K562 (cell line): ENCODE results near the gene NOD1. TPM values are rescaled to one million over a fixed set of nuclear protein-coding genes. Genes with fewer than 3 reads are reported as not detected.

Source experiments
- ATAC-seq: fragments of 200-7000 bp; cut with Tn5 transposase; 3 replicates; pipeline ENCODE4 v1.9.1; 2020; ENCODE audit warnings: moderate library complexity
- BruUV-seq: library from RNA; stranded (reverse); fragments of 400-500 nt; replicated peaks from 2 replicates; lab custom pipeline; 2021; lab: Mats Ljungman, UMichigan
- CTCF ChIA-PET: fragments of 300-600 bp; formaldehyde crosslinking; extraction: SDS; loops from one replicate; lab custom pipeline; 2021; ENCODE audit warnings: low intra/inter-chr PET ratio; lab: Yijun Ruan, JAX
- POLR2A ChIA-PET: fragments of 300-600, 350-650 bp; sonication (Branson Sonifier 250); formaldehyde crosslinking; extraction: SDS; loops from one replicate; lab custom pipeline; 2021; ENCODE audit warnings: antibody characterized with exemption, inconsistent platforms; lab: Yijun Ruan, JAX
- DNase-seq, 4 experiments: peaks; one replicate each; pipeline versions ENCODE4 v3.0.0 to v3.0.0-alpha.2; 2011 to 2018; ENCODE audit warnings: low spot score in 3 of 4, mixed read lengths in 3 of 4; ENCODE audit errors: extremely low read depth in 1 of 4
- FAIRE-seq: peaks from 2 replicates; lab custom pipeline; 2011; peaks lifted over from hg19 to GRCh38; lab: Jason Lieb, UNC
- H2AFZ ChIP-seq: 2 replicates; pipeline ENCODE4 v1.6.0; 2011; ENCODE audit warnings: low read depth, low read length, control low read depth, inconsistent platforms
- H3K27ac ChIP-seq: fragments of 200-600 bp; 3 replicates; pipeline ENCODE4 v1.8.0; 2011; ENCODE audit warnings: low read depth, mild to moderate bottlenecking, control low read depth, inconsistent platforms, low read length, moderate library complexity, mixed read lengths; ENCODE audit errors: extremely low read depth
- H3K27me3 ChIP-seq, 2 experiments: fragments of 300-600 bp in 1 of 2; 2 replicates in 1 of 2; 3 replicates in 1 of 2; pipeline versions ENCODE4 v1.6.0 to v1.8.0; 2011; ENCODE audit warnings: inconsistent platforms in 2 of 2, low read length in 2 of 2, mild to moderate bottlenecking in 1 of 2, mixed read lengths in 1 of 2, moderate library complexity in 1 of 2; ENCODE audit not compliant: control insufficient read depth in 2 of 2, insufficient read depth in 2 of 2
- H3K36me3 ChIP-seq: fragments of 300-600 bp; 3 replicates; pipeline ENCODE4 v1.8.0; 2011; ENCODE audit warnings: mild to moderate bottlenecking, low read length, inconsistent platforms; ENCODE audit not compliant: control insufficient read depth, insufficient read depth
- H3K4me1 ChIP-seq, 2 experiments: fragments of 200-600 bp in 1 of 2; replicated peaks in 1 of 2; 2 replicates in 1 of 2; 3 replicates in 1 of 2; pipeline versions ENCODE4 v1.5.1 to v1.8.0; 2011; ENCODE audit warnings: inconsistent platforms in 2 of 2, low read length in 2 of 2, mild to moderate bottlenecking in 1 of 2, mixed read lengths in 1 of 2, moderate library complexity in 1 of 2; ENCODE audit not compliant: control insufficient read depth in 2 of 2, insufficient read depth in 2 of 2
- H3K4me2 ChIP-seq: 2 replicates; pipeline ENCODE4 v1.6.1; 2011; ENCODE audit warnings: low read length, control low read depth, inconsistent platforms, mixed read lengths; ENCODE audit not compliant: insufficient read depth
- H3K4me3 ChIP-seq: fragments of 200-600 bp; sonication (generic), shearing (Covaris generic); 2 replicates; pipeline ENCODE4 v1.5.1; 2016; ENCODE audit warnings: control low read depth, inconsistent platforms
- H3K79me2 ChIP-seq: fragments of 200-600 bp; 3 replicates; pipeline ENCODE4 v1.8.0; 2011; ENCODE audit warnings: low read length, inconsistent platforms; ENCODE audit not compliant: control insufficient read depth, insufficient read depth
- H3K9ac ChIP-seq, 2 experiments: 2 replicates each; pipeline versions ENCODE4 v1.6.0 to v1.6.1; 2011; ENCODE audit warnings: low read depth in 2 of 2, low read length in 2 of 2, control low read depth in 1 of 2, inconsistent platforms in 1 of 2, mild to moderate bottlenecking in 1 of 2, mixed read lengths in 1 of 2; ENCODE audit not compliant: insufficient read depth in 1 of 2
- H3K9me1 ChIP-seq: one replicate; pipeline ENCODE4 v1.6.0; 2011; ENCODE audit warnings: inconsistent platforms, mild to moderate bottlenecking, low read length, moderate library complexity; ENCODE audit not compliant: control insufficient read depth, insufficient read depth
- H3K9me3 ChIP-seq: replicated peaks from 2 replicates; pipeline ENCODE4 v1.5.1; 2011; ENCODE audit warnings: low read depth, low read length, inconsistent platforms; ENCODE audit not compliant: control insufficient read depth, insufficient read depth
- H4K20me1 ChIP-seq: replicated peaks from 2 replicates; pipeline ENCODE4 v1.6.1; 2011; ENCODE audit warnings: low read length, inconsistent platforms, mixed read lengths; ENCODE audit not compliant: control insufficient read depth, insufficient read depth
- DACH1 ChIP-seq: fragments of 450-650 bp; IDR thresholded peaks from 2 replicates; pipeline ENCODE4 v1.6.1; 2018; ENCODE audit not compliant: partially characterized antibody
- DMBX1 ChIP-seq: fragments of 250-450 bp; sonication (Bioruptor Pico); IDR thresholded peaks from 2 replicates; pipeline ENCODE4 v1.8.0; 2022; ENCODE audit warnings: inconsistent platforms, mild to moderate bottlenecking, moderate library complexity, borderline replicate concordance
- PHF8 ChIP-seq: fragments of 200-600 bp; sonication (generic); IDR thresholded peaks from 2 replicates; pipeline ENCODE4 v1.6.1; 2012; ENCODE audit warnings: mixed run types, mild to moderate bottlenecking, inconsistent platforms, low read length, moderate library complexity, borderline replicate concordance
- U2AF1 ChIP-seq: fragments of 200-400 bp; formaldehyde crosslinking; optimal IDR thresholded peaks from 2 replicates; pipeline ENCODE3; 2017; ENCODE audit warnings: mild to moderate bottlenecking, low read depth, low read length, moderate library complexity
- WGBS: fragments of 100-300 bp; shearing (Covaris generic); methylation state at CpG from one replicate; pipeline ENCODE4 v1.1.6; 2016; ENCODE audit warnings: low coverage, mixed read lengths; ENCODE audit not compliant: insufficient coverage; ENCODE audit errors: missing lambda C conversion rate; 5-methylcytosine and 5-hydroxymethylcytosine counted together
- in situ Hi-C: fragments of 300-500 bp; cut with MboI; formaldehyde crosslinking; loops from 4 replicates; pipeline ENCODE4 v1.15.0; 2018; ENCODE audit warnings: inconsistent platforms, mixed read lengths
- intact Hi-C: fragments of 100-400 bp; cut with micrococcal nuclease; formaldehyde crosslinking; loops from 2 replicates; pipeline ENCODE4 v1.14.2; 2022
- polyA plus RNA-seq, 8 experiments: library from polyadenylated mRNA; depleted of rRNA in 4 of 8; stranded (reverse) in 5 of 8; unstranded in 3 of 8; fragments of >200 nt; fragmentation: Nextera tagmentation in 2 of 8; fragmentation: Illumina TruSeq in 1 of 8; extraction: Ambion mirVana in 2 of 8; extraction: Trizol in 1 of 8; gene quantifications; 2 replicates each; pipeline versions ENCODE4 v1.2.1 to v1.2.3, GENCODE V29; 2011 to 2014; ENCODE audit warnings: inconsistent platforms in 1 of 8, missing spikeins in 1 of 8
- total RNA-seq, 7 experiments: library from RNA; depleted of rRNA in 6 of 7; stranded (reverse); fragments of >200 nt in 6 of 7; fragmentation: Illumina TruSeq in 2 of 7; extraction: Trizol in 2 of 7; gene quantifications; 2 replicates each; pipeline versions ENCODE4 v1.2.1 to v1.2.3, GENCODE V29; 2011 to 2021; ENCODE audit warnings: low replicate concordance in 1 of 7
- TF ChIP-seq, protein P1 (sequence below): fragments of 150-350 bp; conservative IDR thresholded peaks from 2 replicates; pipeline ENCODE4 v1.6.1; 2014; ENCODE audit warnings: low read length
- TF ChIP-seq, protein P2 (sequence below): fragments of 250-450 bp; sonication (Bioruptor Pico); IDR thresholded peaks from 2 replicates; pipeline ENCODE4 v1.4.0; 2020

The NOD1 gene
- total and polyA plus RNA-seq, 9 of the 15 experiments (the other 6 are each of a cell fraction or from before 2014, with no cell fraction given): 0.34 to 7.1 (median 4.7) TPM

DNA sequence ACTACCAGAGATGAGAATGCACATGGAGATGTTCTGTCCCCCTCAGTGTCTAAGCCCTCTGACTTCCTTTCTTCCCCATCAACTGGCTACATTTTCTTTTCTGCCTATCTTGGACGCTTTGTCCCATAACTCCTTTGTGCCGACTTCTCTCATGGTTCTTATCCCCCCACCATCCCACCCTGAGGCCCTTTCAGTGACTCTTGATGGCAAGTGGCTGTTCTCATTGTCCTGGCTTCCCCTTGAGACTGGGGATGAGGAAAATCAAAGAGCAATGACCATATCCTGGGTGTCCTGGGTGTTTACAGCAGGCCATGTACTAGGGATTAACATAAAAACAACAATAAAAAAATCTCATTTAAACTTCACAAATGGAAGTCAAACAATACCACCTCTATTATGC lies 44.9 kb upstream of the NOD1 start:
- no peak for DNase-seq
- Histone ChIP-seq H2AFZ (no peak overlapping the region), H3K4me3 (no peak overlapping the region), H3K4me1 (peaks cover 8 to 11% of the 10 kb centered on the region in 2 experiments), H3K27me3 (no peaks in the 10 kb centered on the region), H3K79me2 (no peaks in the 10 kb centered on the region), H3K27ac (no peak overlapping the region), H4K20me1 (no peaks in the 10 kb centered on the region), H3K4me2 (no peak overlapping the region), H3K9ac (no peak overlapping the region), H3K9me1 (peaks cover 5% of the 10 kb centered on the region), H3K36me3 (no peaks in the 10 kb centered on the region), H3K9me3 (no peaks in the 10 kb centered on the region)
- POLR2A ChIA-PET: no interaction called here
- intact Hi-C loops: no loop called here
- CTCF ChIA-PET: no interaction called here
- in situ Hi-C loops: no loop called here
- FAIRE-seq: no peak
- no peak for ATAC-seq
- TF ChIP-seq, protein P1, sequence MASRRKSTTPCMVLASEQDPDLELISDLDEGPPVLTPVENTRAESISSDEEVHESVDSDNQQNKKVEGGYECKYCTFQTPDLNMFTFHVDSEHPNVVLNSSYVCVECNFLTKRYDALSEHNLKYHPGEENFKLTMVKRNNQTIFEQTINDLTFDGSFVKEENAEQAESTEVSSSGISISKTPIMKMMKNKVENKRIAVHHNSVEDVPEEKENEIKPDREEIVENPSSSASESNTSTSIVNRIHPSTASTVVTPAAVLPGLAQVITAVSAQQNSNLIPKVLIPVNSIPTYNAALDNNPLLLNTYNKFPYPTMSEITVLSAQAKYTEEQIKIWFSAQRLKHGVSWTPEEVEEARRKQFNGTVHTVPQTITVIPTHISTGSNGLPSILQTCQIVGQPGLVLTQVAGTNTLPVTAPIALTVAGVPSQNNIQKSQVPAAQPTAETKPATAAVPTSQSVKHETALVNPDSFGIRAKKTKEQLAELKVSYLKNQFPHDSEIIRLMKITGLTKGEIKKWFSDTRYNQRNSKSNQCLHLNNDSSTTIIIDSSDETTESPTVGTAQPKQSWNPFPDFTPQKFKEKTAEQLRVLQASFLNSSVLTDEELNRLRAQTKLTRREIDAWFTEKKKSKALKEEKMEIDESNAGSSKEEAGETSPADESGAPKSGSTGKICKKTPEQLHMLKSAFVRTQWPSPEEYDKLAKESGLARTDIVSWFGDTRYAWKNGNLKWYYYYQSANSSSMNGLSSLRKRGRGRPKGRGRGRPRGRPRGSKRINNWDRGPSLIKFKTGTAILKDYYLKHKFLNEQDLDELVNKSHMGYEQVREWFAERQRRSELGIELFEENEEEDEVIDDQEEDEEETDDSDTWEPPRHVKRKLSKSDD: no peak
- no peak for TF ChIP-seq DMBX1 (CRISPR knock-in tag)
- TF ChIP-seq DACH1: no peak
- TF ChIP-seq, protein P2, sequence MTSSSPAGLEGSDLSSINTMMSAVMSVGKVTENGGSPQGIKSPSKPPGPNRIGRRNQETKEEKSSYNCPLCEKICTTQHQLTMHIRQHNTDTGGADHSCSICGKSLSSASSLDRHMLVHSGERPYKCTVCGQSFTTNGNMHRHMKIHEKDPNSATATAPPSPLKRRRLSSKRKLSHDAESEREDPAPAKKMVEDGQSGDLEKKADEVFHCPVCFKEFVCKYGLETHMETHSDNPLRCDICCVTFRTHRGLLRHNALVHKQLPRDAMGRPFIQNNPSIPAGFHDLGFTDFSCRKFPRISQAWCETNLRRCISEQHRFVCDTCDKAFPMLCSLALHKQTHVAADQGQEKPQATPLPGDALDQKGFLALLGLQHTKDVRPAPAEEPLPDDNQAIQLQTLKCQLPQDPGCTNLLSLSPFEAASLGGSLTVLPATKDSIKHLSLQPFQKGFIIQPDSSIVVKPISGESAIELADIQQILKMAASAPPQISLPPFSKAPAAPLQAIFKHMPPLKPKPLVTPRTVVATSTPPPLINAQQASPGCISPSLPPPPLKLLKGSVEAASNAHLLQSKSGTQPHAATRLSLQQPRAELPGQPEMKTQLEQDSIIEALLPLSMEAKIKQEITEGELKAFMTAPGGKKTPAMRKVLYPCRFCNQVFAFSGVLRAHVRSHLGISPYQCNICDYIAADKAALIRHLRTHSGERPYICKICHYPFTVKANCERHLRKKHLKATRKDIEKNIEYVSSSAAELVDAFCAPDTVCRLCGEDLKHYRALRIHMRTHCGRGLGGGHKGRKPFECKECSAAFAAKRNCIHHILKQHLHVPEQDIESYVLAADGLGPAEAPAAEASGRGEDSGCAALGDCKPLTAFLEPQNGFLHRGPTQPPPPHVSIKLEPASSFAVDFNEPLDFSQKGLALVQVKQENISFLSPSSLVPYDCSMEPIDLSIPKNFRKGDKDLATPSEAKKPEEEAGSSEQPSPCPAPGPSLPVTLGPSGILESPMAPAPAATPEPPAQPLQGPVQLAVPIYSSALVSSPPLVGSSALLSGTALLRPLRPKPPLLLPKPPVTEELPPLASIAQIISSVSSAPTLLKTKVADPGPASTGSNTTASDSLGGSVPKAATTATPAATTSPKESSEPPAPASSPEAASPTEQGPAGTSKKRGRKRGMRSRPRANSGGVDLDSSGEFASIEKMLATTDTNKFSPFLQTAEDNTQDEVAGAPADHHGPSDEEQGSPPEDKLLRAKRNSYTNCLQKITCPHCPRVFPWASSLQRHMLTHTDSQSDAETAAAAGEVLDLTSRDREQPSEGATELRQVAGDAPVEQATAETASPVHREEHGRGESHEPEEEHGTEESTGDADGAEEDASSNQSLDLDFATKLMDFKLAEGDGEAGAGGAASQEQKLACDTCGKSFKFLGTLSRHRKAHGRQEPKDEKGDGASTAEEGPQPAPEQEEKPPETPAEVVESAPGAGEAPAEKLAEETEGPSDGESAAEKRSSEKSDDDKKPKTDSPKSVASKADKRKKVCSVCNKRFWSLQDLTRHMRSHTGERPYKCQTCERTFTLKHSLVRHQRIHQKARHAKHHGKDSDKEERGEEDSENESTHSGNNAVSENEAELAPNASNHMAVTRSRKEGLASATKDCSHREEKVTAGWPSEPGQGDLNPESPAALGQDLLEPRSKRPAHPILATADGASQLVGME: no peak
- no peak for TF ChIP-seq PHF8
- no peak for TF ChIP-seq U2AF1
- no TSS peak for BruUV-seq
- 31% methylated on average over 2 of the region's 2 CpGs for WGBS
